ENCODE results near the gene SPATS2.

The SPATS2 gene

GRCh38 chr12:49550693-49551252 lies 183.5 kb downstream of the SPATS2 start:
- Histone ChIP-seq H3K9ac (ENCODE audit: low read depth, low read length) (no peak overlapping the region), H3K4me1 (ENCODE audit: control insufficient read depth, insufficient read depth, low read length) (no peaks in the 10 kb centered on the region), H3K4me3 (ENCODE audit: low read depth, low read length) (no peak overlapping the region), H3K9me3 (ENCODE audit: control insufficient read depth, insufficient read depth, low read length) (no peaks in the 10 kb centered on the region), H3K27me3 (ENCODE audit: control insufficient read depth, insufficient read depth, low read length) (peaks cover 62% of the 10 kb centered on the region), H3K36me3 (ENCODE audit: control insufficient read depth, insufficient read depth, low read length) (no peaks in the 10 kb centered on the region)

DNA sequence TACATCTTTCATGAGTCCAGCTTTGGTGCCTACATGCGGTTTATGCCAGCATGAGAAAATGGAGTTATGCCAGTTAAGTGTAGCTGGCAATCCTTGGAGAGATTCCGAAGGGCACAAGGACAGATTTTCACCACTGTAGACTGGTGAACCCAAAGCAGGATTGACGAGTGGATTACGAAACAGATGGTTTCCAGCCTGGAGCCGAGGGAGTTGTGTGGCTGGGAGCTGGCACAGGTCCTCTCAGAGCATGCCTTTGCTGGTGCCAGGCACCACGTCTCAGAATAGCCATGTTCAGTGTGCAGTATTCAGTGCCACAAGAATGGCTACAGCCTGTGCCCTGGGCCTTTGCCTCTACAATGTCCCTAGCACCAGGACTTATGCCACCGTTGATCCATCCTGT lies 184.8 kb downstream of the SPATS2 start:
- Histone ChIP-seq H3K4me3 (ENCODE audit: low read depth, low read length) (no peak overlapping the region), H3K9me3 (ENCODE audit: control insufficient read depth, insufficient read depth, low read length) (no peaks in the 10 kb centered on the region), H3K9ac (ENCODE audit: low read depth, low read length) (no peak overlapping the region), H3K36me3 (ENCODE audit: control insufficient read depth, insufficient read depth, low read length) (peaks cover 8% of the 10 kb centered on the region), H3K27me3 (ENCODE audit: control insufficient read depth, insufficient read depth, low read length) (peaks cover 52% of the 10 kb centered on the region), H3K4me1 (ENCODE audit: control insufficient read depth, insufficient read depth, low read length) (no peaks in the 10 kb centered on the region)

DNA sequence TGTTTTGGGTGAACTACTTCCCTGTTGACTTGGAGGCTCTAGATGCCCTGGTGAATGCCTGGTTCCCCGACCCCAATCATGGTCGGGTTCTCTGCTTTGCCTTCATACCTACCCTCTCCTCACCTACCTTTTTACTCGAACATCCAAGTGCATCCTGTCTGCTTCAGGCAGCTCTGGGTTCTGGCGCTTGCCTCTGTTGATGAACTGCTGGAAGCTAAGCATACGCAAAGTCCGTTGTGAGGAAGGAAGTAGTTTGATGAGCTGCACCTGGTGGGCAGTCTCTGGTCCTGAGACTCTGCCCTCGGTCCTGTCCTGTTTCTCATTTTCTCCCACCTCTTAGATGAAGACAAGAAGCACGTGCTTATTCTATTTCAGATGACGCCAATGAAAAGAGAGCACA lies 185.2 kb downstream of the SPATS2 start:
- Histone ChIP-seq H3K36me3 (ENCODE audit: control insufficient read depth, insufficient read depth, low read length) (peaks cover 8% of the 10 kb centered on the region), H3K9ac (ENCODE audit: low read depth, low read length) (no peak overlapping the region), H3K4me1 (ENCODE audit: control insufficient read depth, insufficient read depth, low read length) (no peaks in the 10 kb centered on the region), H3K27me3 (ENCODE audit: control insufficient read depth, insufficient read depth, low read length) (peaks cover 48% of the 10 kb centered on the region), H3K4me3 (ENCODE audit: low read depth, low read length) (no peak overlapping the region), H3K9me3 (ENCODE audit: control insufficient read depth, insufficient read depth, low read length) (no peaks in the 10 kb centered on the region)

DNA sequence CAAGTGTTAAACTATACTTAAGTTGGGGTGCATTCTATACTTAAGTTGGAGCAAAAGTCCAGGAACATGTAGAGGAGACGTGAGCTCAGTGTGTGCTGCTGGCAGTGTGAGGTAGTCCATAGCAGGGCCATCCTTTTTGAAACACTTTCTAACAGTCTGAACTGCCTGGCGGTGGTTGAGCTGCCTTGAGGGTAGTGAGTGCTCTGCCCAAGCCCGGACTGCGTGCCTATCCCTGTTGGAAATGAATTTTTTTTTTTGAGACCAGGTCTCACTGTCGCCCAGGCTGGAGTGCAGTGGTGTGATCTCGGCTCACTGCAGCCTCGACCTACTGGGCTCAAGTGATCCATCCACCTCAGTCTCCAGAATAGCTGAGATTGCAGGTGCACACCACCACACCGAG lies 185.6 kb downstream of the SPATS2 start:
- H3K4me1 ChIP-seq (ENCODE audit: control insufficient read depth, insufficient read depth, low read length) = no peaks in the 10 kb centered on the region
- H3K36me3 ChIP-seq (ENCODE audit: control insufficient read depth, insufficient read depth, low read length) = peaks cover 9% of the 10 kb centered on the region
- no peak overlapping the region for H3K4me3 ChIP-seq (ENCODE audit: low read depth, low read length)
- H3K9ac ChIP-seq (ENCODE audit: low read depth, low read length) = no peak overlapping the region
- H3K27me3 ChIP-seq (ENCODE audit: control insufficient read depth, insufficient read depth, low read length) = peaks cover 43% of the 10 kb centered on the region
- H3K9me3 ChIP-seq (ENCODE audit: control insufficient read depth, insufficient read depth, low read length) = no peaks in the 10 kb centered on the region

DNA sequence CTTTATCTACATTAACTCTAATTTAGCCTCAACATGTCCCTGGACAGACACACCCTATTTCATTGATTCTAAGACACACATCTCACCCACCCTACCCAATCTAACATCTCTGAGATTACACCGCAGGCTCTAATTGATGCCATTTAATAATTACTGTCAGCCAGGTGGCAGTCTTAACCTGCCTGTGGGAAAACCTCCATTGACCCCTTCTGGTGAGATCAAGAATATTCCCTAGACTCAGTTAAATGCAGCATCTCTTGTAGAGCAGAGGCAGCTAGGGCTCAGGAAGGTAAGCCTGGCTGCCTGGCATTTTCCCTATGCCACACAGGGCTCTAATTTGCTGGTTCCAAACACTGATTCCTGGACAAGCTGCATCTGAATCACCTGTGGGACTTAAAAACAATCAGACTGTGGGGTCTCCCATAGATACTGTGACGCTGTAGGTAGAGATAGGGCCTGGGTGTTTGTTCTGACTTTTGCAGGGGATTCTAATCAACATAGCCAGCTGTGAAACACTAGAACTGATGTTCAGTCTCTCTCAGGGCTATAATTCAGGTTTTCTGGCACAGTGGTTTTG lies 186.3 kb downstream of the SPATS2 start:
- Histone ChIP-seq H3K9ac (ENCODE audit: low read depth, low read length) (no peak overlapping the region), H3K4me3 (ENCODE audit: low read depth, low read length) (no peak overlapping the region), H3K36me3 (ENCODE audit: control insufficient read depth, insufficient read depth, low read length) (peaks cover 14% of the 10 kb centered on the region), H3K27me3 (ENCODE audit: control insufficient read depth, insufficient read depth, low read length) (peaks cover 36% of the 10 kb centered on the region), H3K4me1 (ENCODE audit: control insufficient read depth, insufficient read depth, low read length) (no peaks in the 10 kb centered on the region), H3K9me3 (ENCODE audit: control insufficient read depth, insufficient read depth, low read length) (no peaks in the 10 kb centered on the region)

DNA sequence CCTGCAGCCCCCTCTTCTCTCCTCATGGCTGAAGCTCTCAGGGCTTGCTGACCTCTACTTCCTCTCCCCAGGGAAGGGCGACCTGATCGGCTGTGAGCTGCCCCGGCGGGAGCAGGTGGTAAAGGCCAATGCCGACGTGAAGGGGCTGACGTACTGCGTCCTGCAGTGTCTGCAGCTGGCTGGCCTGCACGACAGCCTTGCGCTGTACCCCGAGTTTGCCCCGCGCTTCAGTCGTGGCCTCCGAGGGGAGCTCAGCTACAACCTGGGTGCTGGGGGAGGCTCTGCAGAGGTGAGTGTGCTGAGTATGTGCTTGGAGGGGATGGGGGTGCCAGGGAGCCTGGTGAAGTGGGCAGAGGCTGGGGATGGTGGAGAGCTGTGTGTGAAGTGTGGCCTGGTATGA lies 187.0 kb downstream of the SPATS2 start:
- H3K36me3 ChIP-seq (ENCODE audit: control insufficient read depth, insufficient read depth, low read length) = peaks cover 21% of the 10 kb centered on the region
- no peaks in the 10 kb centered on the region for H3K9me3 ChIP-seq (ENCODE audit: control insufficient read depth, insufficient read depth, low read length)
- H3K4me1 ChIP-seq (ENCODE audit: control insufficient read depth, insufficient read depth, low read length) = no peaks in the 10 kb centered on the region
- H3K9ac ChIP-seq (ENCODE audit: low read depth, low read length) = no peak overlapping the region
- H3K4me3 ChIP-seq (ENCODE audit: low read depth, low read length) = no peak overlapping the region
- H3K27me3 ChIP-seq (ENCODE audit: control insufficient read depth, insufficient read depth, low read length) = peaks cover 31% of the 10 kb centered on the region

GRCh38 chr12:49555631-49556390 lies 188.5 kb downstream of the SPATS2 start:
- H3K27me3 ChIP-seq (ENCODE audit: control insufficient read depth, insufficient read depth, low read length) = peaks cover 16% of the 10 kb centered on the region
- H3K9me3 ChIP-seq (ENCODE audit: control insufficient read depth, insufficient read depth, low read length) = no peaks in the 10 kb centered on the region
- peaks cover 30% of the 10 kb centered on the region for H3K36me3 ChIP-seq (ENCODE audit: control insufficient read depth, insufficient read depth, low read length)
- no peak overlapping the region for H3K9ac ChIP-seq (ENCODE audit: low read depth, low read length)
- no peak overlapping the region for H3K4me3 ChIP-seq (ENCODE audit: low read depth, low read length)
- no peaks in the 10 kb centered on the region for H3K4me1 ChIP-seq (ENCODE audit: control insufficient read depth, insufficient read depth, low read length)

DNA sequence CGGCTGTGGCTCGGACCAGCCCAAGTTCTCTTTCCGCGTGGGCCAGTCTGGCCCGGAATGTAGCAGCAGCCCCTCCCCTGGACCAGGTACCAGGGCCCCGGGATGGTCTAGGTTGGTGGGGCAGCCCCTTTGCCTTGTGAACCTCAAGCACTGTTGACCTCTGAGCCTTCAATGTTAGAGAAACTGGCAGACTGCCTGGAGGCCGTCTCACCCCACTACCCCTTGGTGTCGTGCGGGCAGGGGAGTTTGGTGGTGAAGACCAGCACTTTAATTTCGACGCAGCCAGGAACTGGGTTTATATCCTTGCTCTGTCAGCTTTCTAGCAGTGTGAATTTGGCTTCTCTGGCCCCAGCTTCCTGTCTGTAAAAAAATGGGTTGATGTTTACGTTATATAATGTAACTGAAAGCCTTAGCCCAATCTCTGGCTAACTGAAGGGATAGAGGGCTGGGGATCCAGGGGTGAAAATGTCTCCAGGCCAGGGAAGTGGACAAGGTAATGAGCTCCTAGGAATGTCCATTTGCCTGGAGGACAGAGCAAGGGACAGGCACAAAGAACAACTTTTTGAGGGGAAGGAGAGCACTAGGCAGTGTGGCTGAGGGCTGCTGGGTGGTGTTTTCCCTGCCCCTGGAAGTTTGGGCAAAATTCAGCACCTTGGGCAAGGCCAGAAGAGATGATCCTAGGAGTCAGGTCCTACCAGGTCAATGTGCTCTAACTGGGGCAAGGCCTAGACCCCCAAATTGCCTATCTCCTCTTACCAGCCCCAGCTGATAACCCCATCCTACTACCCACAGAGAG lies 189.3 kb downstream of the SPATS2 start:
- Histone ChIP-seq H3K9ac (ENCODE audit: low read depth, low read length) (no peak overlapping the region), H3K36me3 (ENCODE audit: control insufficient read depth, insufficient read depth, low read length) (peaks cover 35% of the 10 kb centered on the region), H3K9me3 (ENCODE audit: control insufficient read depth, insufficient read depth, low read length) (no peaks in the 10 kb centered on the region), H3K27me3 (ENCODE audit: control insufficient read depth, insufficient read depth, low read length) (peaks cover 13% of the 10 kb centered on the region), H3K4me1 (ENCODE audit: control insufficient read depth, insufficient read depth, low read length) (no peaks in the 10 kb centered on the region), H3K4me3 (ENCODE audit: low read depth, low read length) (no peak overlapping the region)

- H3K4me1 ChIP-seq (ENCODE audit: control insufficient read depth, insufficient read depth, low read length) = no peaks in the 10 kb centered on the region
- no peaks in the 10 kb centered on the region for H3K9me3 ChIP-seq (ENCODE audit: control insufficient read depth, insufficient read depth, low read length)
- no peak overlapping the region for H3K9ac ChIP-seq (ENCODE audit: low read depth, low read length)
- peaks cover 40% of the 10 kb centered on the region for H3K36me3 ChIP-seq (ENCODE audit: control insufficient read depth, insufficient read depth, low read length)
- no peak overlapping the region for H3K4me3 ChIP-seq (ENCODE audit: low read depth, low read length)
- peaks cover 6% of the 10 kb centered on the region for H3K27me3 ChIP-seq (ENCODE audit: control insufficient read depth, insufficient read depth, low read length)
Observed at GRCh38 chr12:49557187-49557916, 190.1 kb downstream of the SPATS2 start.

DNA sequence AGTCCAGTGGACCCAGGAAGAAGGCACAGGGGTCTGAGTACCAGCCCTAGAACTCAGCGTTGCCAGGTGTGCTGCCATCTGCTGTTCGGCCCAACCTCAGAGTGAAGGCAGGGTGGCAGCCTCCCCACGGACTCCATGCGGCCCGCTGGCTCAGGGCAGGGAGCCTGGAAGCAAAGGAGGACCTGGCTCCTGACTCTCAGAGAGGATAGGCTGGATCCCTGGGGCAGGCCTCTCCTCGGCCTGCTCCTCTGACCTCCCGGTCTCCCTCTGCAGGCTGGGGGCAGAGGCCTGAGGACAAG lies 190.6 kb downstream of the SPATS2 start:
- Histone ChIP-seq H3K4me3 (ENCODE audit: low read depth, low read length) (no peak overlapping the region), H3K4me1 (ENCODE audit: control insufficient read depth, insufficient read depth, low read length) (no peaks in the 10 kb centered on the region), H3K27me3 (ENCODE audit: control insufficient read depth, insufficient read depth, low read length) (peaks cover under 1% of the 10 kb centered on the region), H3K36me3 (ENCODE audit: control insufficient read depth, insufficient read depth, low read length) (peaks cover 43% of the 10 kb centered on the region), H3K9ac (ENCODE audit: low read depth, low read length) (no peak overlapping the region), H3K9me3 (ENCODE audit: control insufficient read depth, insufficient read depth, low read length) (no peaks in the 10 kb centered on the region)

DNA sequence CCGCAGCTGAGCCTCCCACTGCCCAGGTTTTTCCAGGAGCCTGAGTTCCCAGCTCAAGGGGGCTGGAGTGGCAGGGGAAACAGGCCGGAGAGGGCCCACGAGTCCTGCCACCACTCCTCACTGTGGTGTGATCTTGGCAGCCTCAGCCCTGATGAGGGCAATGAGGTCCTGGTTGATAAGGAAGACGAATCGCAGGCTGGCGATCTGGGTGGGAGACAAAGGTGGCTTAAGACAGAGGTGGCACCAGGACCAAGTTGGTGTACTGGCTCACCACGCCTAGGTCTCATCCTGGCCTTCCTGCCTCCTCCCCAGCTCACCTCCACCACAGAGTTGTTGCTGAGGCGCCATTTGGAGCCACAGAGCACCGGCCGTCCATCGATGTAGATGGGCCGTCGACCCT lies 191.3 kb downstream of the SPATS2 start:
- no peaks in the 10 kb centered on the region for H3K27me3 ChIP-seq (ENCODE audit: control insufficient read depth, insufficient read depth, low read length)
- no peak overlapping the region for H3K9ac ChIP-seq (ENCODE audit: low read depth, low read length)
- H3K4me3 ChIP-seq (ENCODE audit: low read depth, low read length) = no peak overlapping the region
- no peaks in the 10 kb centered on the region for H3K4me1 ChIP-seq (ENCODE audit: control insufficient read depth, insufficient read depth, low read length)
- no peaks in the 10 kb centered on the region for H3K9me3 ChIP-seq (ENCODE audit: control insufficient read depth, insufficient read depth, low read length)
- peaks cover 49% of the 10 kb centered on the region for H3K36me3 ChIP-seq (ENCODE audit: control insufficient read depth, insufficient read depth, low read length)
